Measurements from ENCODE around the gene LRRC3B.

- TF ChIP-seq CTCF (IDR thresholded peaks at IDR 0.05) (no peak), POLR2AphosphoS5 (IDR thresholded peaks at IDR 0.05) (no peak), EP300 (IDR thresholded peaks at IDR 0.05) (no peak), POLR2A (IDR thresholded peaks at IDR 0.05; ENCODE audit: low read depth) (no peak)
These were observed 61.3 kb downstream of the LRRC3B start for GRCh38 chr3:26683902-26684301.
